GM10847 (cell line): ENCODE results near the gene CELF1.

ENCODE experiments used
- POLR2A ChIP-seq: IDR thresholded peaks from 2 replicates; pipeline ENCODE4 v1.6.1; 2011; ENCODE audit not compliant: insufficient read length; ENCODE audit errors: extremely low read depth

Gene CELF1

DNA sequence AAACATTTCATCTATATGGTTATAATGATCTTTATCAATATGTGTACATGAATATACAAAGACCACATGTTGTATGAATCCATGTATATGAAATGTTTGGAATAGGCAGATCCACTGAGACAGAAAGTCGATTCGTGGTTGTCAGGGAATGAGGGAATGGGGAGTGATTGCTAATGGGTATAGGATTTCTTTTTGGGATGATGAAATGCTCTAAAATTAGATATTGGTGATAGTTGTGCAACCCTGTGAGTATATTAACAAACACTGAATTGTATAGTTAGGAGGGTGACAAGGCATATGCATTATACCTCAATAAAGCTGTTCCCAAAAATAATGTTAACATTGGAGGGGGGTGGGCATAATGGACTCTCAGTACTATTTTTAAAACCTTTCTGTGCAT is 7.5 kb upstream of the CELF1 start:
- TF ChIP-seq POLR2A = no peak

DNA sequence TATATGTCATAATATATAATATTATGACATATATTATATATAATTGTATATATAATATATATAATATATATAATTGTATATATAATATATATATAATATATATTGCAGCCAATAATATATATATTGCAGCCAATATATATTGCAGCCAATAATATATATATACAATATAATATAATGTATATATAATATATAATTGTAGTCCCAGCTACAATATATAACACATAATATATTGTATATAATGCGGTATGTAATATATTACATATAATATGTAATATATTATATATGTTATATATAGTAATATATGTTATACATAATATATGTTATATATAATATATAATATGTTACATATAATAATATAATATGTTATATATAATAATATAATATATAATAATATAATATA is 5.8 kb upstream of the CELF1 start:
- no peak for TF ChIP-seq POLR2A

DNA sequence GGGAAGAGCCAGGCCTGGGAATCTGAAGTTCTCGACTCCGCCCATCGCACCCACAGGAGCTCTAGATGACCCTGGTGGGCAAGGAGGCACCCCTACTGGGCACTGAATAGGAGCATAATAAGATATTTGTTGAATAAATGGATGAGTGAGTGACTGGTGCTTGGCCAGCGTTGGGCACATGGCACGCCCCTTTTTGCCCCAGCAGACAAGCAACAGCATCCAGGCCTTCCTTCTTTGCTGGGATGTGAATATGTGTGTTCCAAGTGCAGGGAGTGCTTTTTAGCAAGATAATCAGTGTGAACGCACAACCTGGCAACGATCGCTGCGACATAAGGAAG is 443 bp upstream of the CELF1 start:
- no peak for TF ChIP-seq POLR2A

DNA sequence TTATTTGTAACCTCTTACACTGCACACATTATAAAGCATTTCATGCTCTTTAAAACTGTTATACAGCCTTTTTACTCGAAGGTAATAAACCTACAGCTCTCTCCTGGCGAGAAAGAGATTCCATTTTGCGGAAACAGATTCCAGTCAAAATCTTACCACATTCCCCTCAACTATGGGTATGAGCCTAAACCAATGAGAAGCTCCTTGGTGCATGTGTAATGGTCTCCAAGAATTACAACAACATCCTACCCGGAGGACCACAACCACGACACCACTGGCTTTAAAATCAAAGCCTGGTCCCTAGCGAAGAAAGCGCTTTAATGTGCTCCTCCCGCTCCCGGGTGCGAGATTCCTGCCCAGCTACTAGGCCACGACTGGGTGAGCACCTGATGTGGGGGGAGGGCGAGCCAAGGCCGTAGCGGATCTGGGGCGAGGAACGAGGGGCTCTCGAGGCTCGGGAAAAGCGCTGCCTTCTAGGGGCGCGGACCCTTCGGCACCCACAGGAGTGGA is 821 bp downstream of the CELF1 start:
- TF ChIP-seq POLR2A = no peak

DNA sequence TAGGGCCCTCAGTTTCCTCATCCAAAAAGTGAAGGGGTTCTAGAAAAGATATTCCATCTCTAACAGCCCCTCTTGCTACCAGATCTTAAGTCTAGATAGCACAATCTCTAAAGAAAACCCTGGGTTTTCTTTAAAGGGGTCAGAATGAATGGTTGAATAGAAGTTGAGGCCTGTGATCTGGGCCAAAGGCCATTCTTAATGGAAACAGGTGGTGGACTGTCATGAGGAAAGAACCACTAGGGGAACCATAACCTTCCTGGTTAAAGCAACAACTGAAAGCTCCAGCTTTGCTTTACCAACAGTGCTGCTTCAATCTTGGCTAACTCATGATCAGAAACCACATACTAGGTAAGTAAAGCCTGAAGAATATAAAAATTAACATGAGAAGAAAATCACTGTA is 1.8 kb downstream of the CELF1 start:
- TF ChIP-seq POLR2A = no peak

DNA sequence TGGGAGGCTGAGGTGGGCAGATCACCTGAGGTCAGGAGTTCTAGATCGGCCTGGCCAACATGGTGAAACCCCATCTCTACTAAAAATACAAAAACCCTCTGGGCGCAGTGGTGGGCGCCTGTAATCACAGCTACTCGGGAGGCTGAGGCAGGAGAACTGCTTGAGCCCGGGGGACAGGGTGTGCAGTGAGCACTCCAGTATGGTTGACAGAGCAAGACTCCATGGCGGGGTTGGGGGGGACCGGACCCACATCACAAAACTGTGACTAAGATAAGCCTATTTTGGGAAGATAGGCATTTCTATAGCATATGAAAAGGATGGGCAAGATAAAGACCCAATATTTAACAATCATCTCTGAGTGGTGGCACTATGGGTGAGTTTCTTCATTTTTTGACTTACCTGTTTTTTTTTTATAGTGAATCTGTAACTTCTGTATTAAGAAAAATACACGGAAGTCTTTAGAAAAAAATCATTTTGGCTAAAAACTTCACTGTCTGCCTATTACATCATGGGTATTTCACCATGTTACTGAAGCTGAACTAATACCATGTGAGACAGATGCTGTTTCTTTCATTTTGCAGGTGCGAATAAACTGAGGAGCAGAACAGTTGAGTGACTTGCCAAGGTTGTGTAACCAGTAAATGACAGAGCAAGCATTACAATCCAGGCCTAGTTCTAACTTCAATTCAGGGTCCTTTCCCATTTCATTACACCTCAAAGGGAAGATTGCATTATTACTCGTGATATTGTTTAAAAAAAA is 2.5 kb downstream of the CELF1 start:
- no peak for TF ChIP-seq POLR2A

DNA sequence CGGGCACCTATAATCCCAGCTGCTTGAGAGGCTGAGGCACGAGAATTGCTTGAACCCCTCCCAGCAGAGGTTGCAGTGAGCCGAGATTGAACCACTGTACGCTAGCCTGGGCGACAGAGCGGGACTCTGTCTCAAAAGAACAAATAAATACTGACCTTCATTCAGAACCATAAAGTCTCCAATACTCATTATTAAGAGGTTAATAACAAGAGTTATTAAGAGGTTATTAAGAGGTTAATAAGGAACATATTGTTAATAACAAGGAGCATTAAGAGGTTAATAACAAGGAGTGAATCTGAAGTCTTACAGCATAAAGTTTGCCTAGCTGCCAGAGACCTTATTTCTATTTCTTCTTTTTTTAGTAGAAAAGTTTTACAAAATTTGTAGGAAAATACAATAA is 7.6 kb downstream of the CELF1 start:
- TF ChIP-seq POLR2A = no peak

DNA sequence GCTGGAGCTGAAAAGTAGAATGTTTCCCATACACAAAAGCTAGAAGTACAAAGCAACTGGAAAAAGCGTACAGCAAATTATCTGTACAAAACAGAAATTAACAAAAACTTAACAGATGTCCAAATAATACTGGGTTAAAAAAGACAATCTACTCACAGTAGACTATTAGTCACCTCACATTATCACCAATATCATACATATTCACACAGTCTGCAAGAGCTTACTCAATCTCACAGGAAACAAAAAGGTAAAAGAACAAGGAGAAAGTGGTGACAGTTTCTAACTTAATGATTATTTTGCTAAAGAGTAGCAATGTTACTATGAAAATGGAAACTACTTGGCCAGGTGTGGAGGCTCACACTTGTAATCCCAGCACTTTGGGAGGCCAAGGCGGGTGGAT is 11.9 kb downstream of the CELF1 start:
- no peak for TF ChIP-seq POLR2A

DNA sequence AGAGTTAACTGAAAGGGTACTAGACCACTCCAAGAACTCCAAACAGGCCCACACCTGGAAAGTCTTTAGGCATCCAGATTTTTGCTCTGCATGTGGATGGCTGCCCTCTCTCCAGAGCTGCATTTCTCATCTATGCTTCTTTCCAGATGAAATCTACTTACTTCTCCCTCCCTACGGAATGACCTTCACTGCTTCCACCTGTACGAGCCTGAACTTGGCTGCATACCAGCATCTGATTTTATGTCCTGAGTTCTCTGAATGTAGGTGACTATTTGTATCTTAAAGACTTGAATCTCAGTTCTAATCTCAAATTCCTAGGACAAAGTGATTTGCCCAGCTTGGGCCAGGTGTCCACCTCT is 13.3 kb downstream of the CELF1 start:
- TF ChIP-seq POLR2A = no peak

DNA sequence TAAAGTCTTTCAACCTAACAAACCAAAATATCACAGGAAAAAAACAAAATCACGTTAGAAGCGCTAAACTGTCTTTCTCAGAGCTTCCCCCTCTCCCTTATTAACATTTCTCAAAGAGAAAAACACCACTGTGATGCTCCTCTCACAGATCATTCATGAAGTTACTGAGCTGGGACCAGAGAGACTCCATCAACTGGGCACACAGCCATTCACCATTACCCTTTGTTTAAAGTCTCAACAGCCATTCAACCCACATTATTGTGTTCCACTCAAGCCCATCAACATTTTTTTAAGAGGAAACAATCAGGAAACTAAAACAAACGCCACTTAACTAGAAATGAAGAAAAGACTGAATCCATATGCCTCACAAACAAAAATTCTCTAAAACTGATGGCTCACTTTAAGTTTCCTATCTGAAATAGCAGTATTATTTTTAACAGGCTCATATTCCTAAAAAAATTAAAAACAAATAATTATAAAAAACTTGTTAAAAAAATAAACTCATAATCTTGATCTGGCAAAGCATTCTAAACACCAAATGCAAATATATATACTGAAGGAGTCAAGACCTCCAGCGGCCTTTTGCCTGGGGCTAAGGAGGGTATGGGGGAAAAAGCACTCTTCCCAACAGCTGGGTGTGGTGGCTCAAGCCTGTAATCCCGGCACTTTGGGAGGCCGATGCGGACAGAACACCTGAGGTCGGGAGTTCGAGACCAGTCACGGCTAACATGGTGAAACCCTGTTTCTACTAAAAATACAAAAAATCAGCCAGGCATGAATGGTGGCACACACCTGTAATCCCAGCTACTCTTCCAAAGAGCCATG is 14.0 kb downstream of the CELF1 start:
- TF ChIP-seq POLR2A = no peak

DNA sequence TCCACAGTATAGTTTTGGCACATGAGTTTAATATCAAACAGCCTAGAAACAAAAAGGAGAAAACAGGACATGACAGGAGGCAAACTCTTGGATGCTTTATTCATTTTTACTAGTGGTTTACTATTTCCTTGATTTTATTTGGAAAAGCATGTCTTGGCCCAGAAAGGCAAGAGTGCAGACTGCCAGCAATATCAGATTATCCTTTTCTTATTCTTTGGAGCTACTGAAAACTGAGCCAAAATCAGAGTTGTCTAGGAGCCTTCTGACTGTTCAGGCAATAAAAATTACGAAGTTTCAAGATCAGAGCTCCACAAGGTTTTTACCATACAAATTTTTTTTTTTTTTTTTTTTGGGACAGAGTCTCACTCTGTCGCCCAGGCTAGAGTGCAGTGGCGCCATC is 16.0 kb downstream of the CELF1 start:
- TF ChIP-seq POLR2A = no peak

DNA sequence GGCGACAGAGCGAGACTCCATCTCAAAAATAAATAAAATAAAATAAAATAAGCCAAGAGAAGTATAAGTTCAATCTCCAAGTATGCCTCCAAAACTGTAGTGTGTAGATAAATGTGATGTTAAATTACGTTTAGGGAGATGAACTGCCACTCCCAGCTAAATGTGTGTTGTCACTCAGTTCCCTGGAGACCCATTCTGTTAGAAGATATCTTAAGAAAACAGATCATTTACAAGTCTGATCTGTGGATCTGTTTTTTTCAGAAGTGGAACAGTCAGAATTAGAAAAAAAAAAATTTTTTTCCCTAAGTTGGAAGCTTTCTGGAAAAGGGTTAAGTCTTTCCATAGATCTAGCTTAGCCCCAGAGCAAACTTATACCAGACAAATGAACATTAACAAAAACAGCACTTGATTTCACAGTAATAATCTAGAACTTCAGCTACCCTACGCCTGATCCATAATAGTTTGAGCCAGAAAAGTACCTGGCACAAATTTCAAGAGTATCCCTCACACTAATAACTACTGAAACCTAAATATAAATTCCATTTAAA is 18.2 kb downstream of the CELF1 start:
- TF ChIP-seq POLR2A = no peak

DNA sequence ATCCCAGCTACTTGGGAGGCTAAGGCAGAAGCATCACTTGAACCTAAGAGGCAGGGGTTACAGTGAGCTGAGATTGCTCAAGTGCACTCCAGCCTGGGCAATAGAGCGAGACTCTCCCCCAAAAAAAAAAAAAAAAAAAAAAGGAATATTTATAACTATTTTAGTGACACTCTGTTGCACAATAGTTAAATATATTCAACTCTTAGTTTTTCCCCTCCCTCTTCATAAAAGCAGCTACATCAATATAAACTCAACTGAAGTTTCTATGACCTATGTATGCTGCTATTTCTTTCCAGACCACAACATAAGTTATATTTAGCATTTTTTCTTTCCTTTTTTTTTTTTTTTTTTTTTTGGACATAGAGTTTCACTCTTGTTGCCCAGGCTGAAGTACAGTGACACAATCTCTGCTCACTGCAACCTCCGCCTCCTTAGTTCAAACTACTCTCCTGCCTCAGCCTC is 19.2 kb downstream of the CELF1 start:
- no peak for TF ChIP-seq POLR2A

DNA sequence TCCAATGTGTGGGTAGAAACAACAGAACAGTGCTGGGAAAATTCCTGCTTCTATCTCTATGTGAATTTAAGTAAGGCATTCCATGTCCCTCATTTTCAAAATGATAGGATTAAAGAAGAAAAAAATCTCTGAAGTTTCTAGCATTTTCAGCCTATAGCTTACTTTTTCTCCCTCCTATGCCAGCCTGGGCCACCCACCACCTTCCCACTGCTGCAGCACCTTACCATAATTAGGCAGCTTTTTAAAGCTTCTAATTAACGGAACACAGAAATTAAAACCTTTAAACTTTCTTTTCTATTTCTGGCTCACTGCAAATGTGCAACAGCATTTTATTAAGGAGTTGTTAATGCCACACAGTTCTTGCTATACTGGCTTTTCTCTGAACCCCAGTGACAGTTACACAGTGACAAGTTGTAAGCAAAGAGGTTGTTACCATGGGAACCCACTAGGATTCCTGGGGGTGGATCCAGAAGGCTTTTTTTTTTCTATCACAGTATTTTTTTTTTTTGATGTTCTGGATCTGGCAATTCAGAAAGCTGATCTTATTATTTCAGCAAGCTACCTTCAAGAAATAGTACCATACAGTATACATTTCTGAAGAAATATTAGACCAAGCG is 20.2 kb downstream of the CELF1 start:
- TF ChIP-seq POLR2A = no peak

DNA sequence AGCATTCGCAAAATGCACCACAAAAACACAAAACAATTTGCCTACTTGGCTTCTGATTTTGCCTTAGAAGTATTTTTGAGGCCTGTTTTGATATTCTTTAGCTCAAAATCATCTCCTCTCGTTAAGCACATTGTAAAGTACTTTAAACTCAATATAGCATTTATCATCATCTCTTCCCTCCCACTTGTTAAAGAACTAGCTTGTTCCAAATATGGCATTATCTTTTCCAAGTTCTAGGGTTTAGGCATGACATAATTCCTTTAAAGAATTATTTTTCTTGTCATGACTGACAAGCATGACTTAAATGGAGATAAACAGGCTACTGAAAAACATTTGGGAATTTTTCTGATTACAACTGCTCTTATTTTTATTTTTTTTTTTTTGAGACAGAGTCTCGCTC is 21.3 kb downstream of the CELF1 start:
- TF ChIP-seq POLR2A = no peak

DNA sequence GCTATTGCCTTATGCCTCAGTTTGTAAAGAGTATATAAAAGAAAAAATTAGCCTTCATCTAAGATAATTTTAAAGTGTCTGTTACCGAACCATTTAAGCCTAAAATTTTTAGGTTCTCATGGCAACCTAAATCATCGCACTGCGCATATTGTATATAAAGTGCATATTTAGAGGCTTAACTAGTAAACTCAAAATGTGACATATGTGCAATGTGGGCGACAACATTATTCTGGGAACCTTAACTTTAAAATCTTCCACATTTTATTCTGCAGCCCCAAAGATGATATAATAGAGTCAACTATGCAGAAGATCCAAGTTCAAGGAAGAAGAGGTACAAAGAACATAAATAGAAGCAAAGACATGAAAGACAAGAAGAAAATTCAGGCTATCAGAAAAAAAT is 23.0 kb downstream of the CELF1 start:
- TF ChIP-seq POLR2A = no peak

DNA sequence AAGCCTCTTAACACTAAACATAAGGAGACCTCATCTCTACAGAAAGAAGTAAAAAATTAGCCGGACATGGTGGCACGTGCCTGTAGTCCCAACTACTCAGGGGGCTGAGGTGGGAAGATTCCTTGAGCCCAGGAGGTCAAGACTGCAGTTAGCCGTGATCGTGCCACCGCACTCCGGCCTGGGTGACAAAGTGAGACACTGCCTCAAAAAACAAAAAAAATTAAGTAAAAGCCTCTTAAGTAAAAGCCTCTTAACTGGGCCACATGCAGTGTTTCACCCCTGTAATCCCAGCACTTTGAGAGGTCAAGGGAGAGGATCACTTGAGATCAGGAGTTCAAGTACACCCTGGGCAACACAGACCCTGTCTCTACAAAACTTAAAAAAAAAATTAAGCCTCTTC is 25.7 kb downstream of the CELF1 start:
- no peak for TF ChIP-seq POLR2A
